ENCODE data around the gene GTPBP8.
A peak's percentile ranks its signal among the peaks of the same experiment; 100 is the strongest.

GTPBP8 gene

DNA sequence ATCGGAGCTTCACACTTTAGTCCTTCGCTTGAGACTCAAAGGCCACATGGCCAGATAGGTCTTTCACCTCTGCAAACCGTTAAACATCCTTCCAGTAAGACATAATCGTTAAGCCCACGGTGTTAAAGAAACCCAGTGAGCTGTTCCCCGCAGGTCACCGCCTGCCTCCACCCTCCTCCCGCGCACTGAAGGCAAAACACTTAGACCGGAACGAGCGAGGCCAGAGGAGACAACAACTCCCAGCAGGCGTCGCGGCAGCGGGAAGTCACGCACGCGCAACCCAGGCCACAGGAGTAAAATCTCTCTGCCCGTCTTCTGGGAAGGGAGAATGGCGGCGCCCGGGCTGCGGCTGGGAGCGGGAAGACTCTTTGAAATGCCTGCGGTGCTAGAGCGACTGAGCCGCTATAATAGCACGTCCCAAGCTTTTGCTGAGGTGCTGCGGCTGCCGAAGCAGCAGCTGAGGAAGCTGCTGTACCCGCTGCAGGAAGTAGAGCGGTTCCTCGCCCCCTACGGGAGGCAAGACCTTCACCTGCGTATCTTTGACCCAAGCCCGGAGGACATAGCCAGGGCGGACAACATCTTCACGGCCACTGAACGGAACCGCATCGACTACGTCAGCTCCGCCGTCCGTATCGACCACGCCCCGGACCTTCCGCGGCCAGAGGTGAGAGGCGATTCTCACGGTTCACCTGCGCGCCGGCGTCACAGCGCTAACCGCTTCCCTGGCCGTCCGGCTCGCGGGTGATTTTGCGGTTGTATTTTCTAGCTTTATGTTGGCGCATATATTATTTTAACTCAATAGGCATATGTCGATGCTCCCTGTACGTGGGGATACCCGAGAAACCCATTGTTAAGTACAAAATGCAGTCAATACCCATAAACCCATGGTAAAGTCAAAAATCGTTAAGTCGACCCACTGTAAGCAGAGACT, at the start of gene GTPBP8:
TSS of gene GTPBP8 (plus strand) at position 313 of the 931 bp plus-strand sequence. CDS start at position 329, 16 bp downstream.
- DNase-seq, result peak; percentile 70

DNA sequence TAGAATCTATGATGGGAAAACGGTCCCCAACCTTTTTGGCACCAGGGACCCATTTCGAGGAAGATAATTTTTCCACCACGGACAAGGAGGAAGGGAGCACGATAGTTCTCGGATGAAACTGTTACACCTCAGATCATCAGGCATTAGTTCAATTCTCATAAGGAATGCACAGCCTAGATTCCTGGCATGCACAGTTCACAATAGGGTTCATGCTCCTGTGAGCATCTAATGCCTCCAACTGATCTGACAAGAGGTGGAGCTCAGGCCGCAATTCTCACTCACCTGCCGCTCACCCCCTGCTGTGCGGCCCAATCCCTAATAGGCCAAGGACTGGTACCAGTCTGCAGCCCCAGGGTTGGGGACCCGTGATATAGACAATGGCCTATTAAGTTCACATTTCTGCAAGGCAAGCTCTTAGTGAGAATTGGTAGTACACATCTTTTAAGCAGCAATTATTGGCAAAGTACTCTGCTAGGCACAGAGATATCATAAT, 42.4 kb upstream of the GTPBP8 start:
- no peak for DNase-seq

DNA sequence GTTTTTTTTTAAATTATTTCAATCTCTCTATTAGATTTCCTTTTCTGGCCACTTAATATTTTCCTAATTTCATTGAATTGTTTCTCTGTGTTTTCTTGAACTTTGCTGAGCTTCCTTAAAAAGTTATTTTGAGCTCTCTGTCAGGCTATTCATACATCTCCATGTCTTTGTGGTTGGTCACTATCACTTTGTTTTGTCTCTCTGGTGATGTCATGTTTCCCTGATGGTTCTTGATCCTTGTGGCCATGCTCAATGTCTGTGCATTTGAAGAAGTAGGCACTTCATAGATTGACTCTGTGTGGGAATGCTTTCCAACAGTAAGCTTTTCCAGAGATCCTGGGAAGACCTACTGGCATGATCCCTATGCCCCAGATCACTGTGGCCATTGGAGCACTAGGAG, 34.4 kb upstream of the GTPBP8 start:
- DNase-seq, result no peak

DNA sequence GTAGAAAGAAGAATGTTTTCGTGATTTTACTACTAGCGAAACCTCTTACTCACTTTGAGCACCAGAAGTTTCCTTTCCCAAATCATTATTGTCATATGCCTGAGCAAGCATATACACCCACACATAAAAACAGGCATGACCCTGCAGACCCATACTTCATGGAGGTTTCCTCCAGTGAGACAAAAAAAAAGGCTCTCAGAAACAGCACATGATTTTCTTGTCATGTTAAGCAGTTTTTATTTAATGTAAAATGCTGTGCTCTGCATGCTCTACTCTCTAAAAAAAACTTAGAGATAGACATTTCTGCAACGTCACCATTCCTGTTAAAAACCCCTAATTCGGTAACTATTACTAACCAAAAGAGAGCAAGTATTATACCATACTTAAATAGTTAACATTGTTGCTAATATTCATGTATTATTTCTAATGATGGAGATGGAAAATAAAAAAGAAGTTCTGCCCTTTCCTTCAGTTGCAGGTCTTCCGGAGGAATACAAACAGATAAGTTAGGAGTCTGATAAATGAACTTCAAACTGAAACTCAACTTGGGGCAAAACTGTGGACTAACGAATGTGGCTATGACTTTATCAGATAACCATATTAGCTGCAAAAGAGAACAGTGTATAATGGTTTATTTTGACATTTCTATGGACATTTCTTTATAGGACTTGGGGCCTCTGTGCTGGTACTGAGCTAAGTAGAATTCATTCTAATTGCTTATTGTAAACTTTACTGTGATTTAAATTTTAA, 31.8 kb upstream of the GTPBP8 start:
- no peak for DNase-seq

DNA sequence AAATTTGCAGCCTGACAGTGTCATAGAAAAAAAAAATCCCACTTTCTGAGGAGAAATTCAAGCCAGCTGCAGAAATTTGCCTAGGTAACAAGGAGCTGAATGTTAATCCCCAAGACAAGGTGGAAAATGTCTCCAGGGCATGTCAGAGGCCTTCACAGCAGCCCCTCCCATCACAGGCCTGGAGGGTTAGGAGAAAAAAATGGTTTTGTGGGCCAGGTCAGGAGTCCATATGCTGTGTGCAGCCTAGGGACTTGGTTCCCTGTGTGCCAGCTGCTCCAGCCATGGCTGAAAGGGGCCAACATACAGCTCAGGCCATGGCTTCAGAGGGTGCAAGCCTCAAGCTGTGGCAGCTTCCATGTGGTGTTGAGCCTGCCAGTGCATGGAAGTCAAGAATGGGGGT, 27.1 kb upstream of the GTPBP8 start:
- no peak for DNase-seq

DNA sequence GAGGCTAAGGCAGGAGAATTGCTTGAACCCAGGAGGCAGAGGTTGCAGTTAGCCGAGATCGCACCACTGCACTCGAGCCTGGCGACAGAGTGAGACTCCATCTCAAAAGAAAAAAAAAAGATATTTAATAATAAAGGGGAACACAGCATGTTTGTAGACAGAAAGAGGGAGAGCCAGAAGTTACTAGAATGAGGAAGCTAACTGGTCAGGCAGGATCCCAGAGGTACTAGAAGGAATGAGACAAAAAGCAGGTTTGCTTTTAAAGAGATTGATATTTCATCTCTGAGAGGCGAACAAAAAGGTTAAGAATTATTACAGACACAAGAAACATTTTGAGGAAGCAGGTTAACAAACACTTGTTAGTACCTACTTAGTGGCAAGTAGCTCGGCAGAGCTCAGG, 25.1 kb upstream of the GTPBP8 start:
- no peak for DNase-seq

DNA sequence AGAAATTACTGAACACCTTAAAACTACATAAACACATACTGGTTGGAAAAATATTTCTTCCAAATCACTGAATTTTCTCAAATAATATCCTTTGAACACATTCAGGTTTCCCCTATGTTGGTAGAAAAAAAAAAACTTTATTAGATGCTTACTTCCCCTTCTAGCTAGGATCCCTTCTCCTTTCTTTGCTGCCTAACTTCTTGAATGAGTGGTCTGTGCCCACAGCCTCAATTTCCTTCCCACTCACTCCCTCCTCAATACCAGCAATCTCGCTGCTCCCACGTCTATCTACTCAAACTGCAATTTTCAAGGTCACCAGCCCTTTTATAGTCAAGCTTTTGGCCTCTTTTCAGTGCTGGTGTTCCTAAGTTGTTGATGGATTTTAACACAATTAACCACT, 24.2 kb upstream of the GTPBP8 start:
- no peak for DNase-seq

DNA sequence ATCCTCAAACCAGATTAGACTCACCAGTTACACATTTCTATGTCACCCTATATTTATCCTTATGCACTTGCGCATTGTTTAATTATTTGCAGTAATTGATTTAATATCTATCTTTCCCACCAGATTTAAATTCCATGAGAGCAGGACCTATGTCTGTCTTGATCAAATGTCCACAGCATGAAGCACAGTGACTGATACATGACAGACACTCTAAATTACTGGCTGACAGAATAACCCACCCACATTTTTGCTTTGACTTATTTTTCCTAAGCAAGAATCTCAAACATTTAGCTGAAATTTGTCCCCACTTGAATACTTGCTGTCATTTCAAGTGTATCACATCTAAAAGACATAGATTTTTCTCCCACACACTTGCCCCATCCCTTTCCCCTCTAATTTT, 23.4 kb upstream of the GTPBP8 start:
- no peak for DNase-seq

DNA sequence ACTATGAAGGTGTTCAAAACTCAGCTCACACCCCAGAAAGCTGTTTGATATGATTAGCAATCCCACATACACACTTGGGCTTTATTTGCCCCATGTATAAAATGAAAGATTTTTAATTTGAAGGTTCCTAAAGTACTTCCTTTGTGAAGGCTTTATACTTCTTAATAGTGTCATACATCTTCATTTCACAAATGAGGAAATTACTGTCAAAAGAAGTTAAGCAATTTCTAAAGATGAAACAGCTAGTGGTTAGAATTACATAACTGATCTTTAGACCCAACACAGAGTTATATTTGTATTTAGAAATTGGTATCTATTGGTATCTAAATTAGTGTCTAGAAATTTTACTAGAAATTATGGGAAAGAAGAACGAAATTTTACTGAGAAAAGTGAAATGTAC, 23.0 kb upstream of the GTPBP8 start:
- no peak for DNase-seq

DNA sequence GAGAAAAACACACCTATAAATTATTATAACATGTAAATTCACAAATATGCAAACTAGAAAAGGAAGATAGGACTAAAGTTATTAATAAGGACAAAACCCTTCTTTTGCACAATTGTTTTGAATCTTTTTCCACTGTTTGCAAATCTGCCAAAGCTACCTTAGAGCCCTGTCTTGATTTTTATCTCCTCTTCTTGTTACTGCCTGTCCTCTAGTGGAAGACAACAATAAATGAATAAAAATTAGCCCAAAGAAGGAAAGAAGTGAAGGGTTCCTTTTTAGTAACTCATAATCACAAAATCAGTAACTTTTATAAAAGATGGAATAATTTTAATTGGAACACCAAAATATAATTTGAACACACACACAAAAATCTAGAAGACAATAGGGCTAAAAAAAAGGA, 18.6 kb upstream of the GTPBP8 start:
- DNase-seq, result no peak

DNA sequence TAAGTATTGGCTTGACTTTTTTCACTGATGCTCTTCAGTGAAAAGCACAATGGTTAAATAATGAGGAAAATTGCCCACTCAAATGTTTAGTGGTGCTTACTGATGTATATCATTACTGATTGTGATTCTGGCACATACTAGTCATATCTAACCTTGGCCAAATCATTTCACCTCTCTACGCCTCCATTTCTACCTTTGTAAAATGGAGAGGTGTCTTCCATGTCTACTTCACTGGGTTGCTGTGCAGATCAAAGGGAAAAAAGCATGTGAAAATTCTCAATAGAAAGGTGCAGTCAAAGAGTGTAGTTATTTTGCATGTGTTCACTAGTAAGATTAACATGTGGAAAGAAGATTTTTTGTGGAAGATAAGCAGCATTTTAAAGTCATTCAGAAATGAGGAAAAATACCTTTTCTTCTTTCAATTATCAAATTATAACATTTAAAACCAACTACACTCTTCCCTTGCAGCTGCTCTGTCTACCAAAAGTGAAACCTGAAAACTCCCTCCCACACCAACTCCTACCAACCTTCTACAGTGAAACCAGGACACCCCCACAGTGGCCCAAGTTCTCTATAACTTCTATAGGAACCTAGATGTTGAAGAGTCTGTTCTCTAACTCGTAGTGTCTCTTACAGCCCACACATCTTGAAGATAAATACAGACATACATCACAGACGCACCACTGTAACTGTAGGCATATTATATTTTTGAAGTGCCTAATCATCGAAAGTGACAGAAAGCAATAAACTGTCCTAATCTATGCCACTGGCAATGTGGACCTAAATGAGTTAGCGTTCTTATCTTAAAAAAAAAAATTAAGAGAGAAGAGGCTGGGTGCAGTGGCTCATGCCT, 17.2 kb upstream of the GTPBP8 start:
- DNase-seq, result no peak

DNA sequence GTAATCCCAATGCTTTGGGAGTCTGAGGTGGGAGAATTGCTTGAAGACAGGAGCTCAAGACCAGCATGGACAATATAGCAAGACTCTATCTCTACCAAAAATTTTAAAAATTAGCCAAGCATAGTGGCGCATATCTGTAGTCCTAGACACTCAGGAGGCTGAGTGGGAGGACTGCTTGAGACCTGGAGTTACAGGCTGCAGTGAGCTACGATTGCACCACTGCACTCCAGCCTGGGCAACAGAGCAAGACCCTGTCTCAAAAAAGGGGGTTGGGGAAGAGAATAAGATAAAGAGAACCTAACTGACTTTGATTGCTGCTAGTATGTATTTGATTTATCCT, 16.6 kb upstream of the GTPBP8 start:
- no peak for DNase-seq

DNA sequence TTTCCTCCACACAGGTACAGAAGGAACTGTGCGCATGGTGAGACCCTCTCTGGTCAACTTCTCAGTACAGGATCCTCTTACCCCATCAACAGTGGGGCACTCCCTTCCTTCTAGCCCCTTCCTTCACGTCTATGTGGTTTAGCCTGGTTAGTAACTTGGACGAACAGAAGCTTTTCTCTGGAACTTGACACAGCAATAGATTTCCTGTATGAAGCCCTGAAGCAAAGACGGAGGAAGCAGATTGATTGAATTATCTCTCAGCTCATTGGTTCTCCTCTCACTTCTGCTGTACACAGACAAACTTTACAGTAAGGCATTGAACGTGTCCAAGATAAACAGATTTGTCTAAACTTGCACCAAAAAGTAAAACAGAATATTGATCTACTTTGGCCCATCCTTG, 15.9 kb upstream of the GTPBP8 start, which contains the start of gene CD200R1:
TSS of gene CD200R1 (minus strand) at position 210 of the 400 bp plus-strand sequence. CDS start 246 bp downstream, outside the sequence.
- no peak for DNase-seq

DNA sequence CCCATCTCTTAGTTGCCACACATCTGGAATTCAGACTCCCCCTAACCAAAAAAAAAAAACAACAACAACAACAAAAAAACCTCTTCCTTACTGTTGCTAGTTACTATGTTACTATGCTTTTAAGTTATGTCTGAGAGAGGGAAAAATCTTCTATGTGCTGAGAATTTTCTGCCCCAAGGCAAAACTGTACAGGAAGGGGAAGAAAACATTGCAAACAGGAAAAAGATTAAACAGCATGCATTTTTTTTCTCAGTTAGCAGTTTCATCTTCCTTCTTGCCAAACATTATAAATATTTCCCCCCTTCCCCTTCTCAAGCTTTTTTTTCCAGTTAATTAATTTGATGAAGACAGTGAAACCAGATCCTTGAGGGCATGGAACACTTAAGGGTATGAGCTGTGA, 14.8 kb upstream of the GTPBP8 start:
- DNase-seq, result no peak

DNA sequence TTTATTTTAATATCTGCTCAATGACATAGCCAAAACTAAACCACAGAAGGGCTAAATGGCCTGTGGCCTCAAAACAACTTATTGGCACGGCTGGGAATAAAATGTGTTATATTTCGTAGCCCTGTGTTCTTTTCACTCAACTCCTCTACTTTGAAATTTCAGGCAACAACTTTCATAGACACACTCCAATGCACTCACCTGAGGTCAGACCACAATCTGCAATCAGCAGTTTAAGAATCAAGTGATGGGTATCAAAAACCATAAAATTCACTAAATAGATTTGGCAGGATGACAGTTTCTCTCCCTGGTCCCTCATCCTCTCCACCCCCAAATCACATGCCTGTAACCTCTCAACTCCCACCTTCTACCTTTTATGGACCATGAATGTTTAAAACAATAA, 13.8 kb upstream of the GTPBP8 start:
- no peak for DNase-seq

DNA sequence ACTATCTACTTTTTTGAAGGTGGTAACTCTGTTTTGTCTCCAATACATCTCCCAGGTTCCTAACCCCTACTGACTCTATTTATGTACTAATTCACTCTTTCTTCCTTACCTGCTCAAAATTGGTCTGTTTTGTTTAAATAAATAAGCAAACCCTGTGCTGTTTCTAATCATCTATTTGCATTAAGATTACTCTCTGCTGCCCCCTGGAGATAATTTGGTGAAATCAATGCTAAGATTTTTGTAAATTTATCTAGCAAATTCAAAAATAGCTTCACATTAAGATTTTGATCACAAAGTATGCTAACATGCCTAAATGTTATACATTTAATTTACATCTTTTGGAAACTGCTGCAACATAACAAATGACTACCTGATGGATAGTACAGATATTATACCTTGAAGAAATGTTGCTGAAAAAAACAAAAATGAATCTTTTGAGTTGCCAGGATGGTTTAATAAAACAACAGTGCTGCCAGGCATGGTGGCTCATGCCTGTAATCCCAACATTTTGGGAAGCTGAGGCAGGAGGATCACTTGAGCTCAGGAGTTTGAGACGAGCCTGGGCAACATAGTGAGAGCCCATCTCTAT, 11.4 kb upstream of the GTPBP8 start:
- no peak for DNase-seq

DNA sequence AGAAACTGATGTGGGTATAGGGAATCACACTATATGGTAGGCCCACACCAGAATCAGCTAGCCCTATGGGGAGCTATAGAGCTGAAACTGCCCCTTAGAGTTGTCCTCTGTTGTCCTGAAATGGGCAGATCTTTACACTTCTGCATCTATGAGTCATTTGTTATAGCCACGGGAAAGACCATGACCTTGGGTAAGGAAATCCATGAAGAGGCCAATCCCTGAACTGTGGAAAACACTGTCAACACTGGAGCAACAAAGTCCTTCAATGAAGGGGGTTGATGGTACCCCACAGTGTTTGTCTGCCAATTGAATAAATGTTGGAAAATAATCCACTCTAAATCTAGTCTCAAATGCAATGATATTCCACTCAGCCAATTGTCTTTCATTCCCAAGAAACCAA, 10.7 kb upstream of the GTPBP8 start:
- DNase-seq, result no peak

DNA sequence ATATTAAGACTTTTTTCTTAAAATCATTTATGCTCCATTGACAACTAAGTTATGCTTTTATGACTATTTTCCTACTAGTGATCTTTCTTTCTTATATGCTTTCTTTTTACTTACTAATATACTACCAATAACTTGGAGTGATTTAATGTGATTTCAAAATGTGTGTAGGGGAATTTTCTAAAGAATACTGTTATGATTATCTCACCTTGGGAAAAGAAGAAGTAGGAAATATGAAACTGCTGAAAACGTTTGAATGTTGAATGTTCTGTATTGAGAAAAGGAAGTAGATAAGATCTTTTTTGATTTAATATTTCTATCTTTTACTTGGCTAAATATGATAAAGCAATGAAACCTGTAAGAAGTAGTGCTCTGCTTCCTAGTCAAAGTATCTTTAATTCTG, 8.1 kb upstream of the GTPBP8 start:
- no peak for DNase-seq

DNA sequence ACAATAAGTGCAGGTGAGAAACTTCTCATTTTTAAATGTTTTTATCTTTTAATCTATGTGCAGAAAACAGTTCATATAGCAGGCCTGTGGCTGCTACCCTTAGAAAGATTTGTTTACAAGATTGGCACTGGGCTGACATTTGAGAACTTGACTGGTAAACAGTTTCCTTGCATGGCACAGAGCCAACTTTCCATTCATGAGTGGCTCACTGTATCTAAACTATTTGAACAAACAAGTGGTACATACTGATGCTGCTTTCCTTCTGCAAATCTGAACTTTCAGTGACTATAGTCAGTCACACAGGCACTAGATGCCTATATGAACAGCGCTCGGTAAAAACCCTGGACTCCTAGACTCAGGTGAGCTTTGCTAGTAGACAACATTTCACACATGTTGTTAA, 6.3 kb upstream of the GTPBP8 start:
- DNase-seq, result no peak

DNA sequence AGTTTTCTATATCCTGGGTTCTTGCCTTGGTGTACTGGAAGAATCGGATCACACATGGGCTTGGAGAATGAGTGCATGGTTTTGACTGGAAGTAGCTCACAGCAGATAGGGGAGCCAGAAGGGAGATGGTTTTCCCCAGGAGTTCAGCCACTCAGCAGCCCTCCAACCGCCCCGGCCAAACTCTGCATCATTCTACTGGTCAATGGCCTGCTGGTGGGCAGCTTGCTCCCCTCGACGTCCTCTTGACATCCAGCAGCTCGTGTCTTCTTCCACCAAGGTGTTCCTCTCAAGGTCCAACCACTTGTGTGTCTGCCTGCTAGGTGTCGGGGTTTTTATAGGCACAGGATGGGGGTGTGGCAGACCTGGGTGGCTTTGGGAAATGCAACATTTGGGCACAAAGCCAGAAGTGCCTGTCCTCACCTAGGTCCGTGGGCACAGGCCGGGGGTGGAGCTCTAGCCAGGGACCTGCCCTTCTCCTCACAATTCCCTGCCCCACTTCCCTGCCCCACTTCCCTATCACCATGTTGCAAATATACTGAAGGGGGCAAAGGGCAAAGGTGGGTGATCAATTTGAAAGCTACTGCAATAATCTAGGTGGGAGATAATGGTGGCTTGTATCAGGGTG, 3.0 kb upstream of the GTPBP8 start:
- no peak for DNase-seq

DNA sequence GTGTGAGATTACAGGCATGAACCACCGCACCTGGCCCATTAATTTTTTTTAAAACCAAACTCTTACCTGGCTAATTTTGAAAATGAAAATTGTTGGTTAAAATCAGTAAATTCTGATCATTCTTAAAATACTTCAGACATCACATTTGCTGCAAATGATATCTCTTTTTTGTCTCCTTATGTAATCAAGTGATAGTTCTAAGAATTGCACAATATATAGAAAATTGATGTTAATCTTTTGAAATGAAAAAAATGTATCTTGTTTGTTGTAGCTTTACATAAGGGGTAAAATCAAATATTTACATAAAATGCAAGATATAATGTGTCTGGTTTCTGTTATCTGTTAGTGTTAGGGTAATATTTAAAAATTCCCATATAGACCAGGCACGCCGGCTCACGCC, 5.0 kb downstream of the GTPBP8 start:
- DNase-seq, result no peak

DNA sequence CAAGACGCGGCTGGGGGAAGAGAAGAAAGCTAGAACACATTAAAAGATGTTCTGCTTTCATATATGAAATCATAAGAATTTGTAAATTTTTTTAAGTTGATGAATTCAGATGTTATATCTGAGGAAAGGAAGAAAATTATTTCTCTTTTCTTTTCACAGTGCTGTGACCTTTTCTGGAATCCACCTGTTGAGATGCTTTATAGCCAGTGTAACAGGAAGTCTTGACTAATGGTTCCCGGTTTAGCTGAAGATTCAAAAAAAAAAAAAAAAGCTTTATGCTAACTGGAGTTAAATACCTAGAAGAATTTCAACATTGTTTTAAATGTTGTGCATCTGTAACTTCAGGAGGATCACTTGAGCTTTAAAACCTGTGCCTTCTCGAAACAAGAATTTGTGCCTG, 9.9 kb downstream of the GTPBP8 start:
- no peak for DNase-seq
